Endothelial cell of umbilical vein (primary cell): Measurements from ENCODE around the gene ABHD4. TPM values are rescaled to one million over a fixed set of nuclear protein-coding genes. Genes with fewer than 3 reads are reported as not detected.

Source experiments
- Bru-seq: library from RNA; stranded (reverse); fragments of 400-500 nt; gene quantifications from one replicate; lab custom pipeline; 2021; lab: Mats Ljungman, UMichigan
- BruChase-seq, 2 experiments: library from RNA; stranded (reverse); fragments of 400-500 nt; gene quantifications; one replicate each; lab custom pipeline; 2021; lab: Mats Ljungman, UMichigan
- BruUV-seq: library from RNA; stranded (reverse); fragments of 400-500 nt; replicated peaks from 2 replicates; lab custom pipeline; 2021; lab: Mats Ljungman, UMichigan
- CTCF ChIA-PET: fragments of 300-600, 350-600 bp; sonication (Branson Sonifier 250); formaldehyde crosslinking; loops from one replicate; lab custom pipeline; 2021; ENCODE audit warnings: antibody characterized with exemption, inconsistent platforms; lab: Charles Lee
- POLR2A ChIA-PET: fragments of 300-600, 350-600 bp; sonication (Branson Sonifier 250); formaldehyde crosslinking; loops from one replicate; lab custom pipeline; 2021; ENCODE audit warnings: antibody characterized with exemption, inconsistent platforms; lab: Charles Lee
- DNase-seq: peaks from one replicate; pipeline ENCODE4 v3.0.0-alpha.2; 2011; ENCODE audit warnings: low read depth, low spot score
- FAIRE-seq: peaks from 2 replicates; lab custom pipeline; 2011; peaks lifted over from hg19 to GRCh38; lab: Jason Lieb, UNC
- H2AFZ ChIP-seq: 2 replicates; pipeline ENCODE4 v1.6.0; 2012; ENCODE audit warnings: low read depth, low read length, control low read depth, inconsistent platforms
- H3K27ac ChIP-seq: 2 replicates; pipeline ENCODE4 v1.5.1; 2011; ENCODE audit warnings: low read depth, mild to moderate bottlenecking, control low read depth, low read length, moderate library complexity; ENCODE audit not compliant: insufficient read depth
- H3K27me3 ChIP-seq, 2 experiments: 2 replicates each; pipeline versions ENCODE4 v1.6.0 to v1.6.1; 2011; ENCODE audit warnings: low read length in 2 of 2, mixed read lengths in 1 of 2; ENCODE audit not compliant: control insufficient read depth in 2 of 2, insufficient read depth in 2 of 2
- H3K36me3 ChIP-seq, 2 experiments: 2 replicates in 1 of 2; 3 replicates in 1 of 2; pipeline ENCODE4 v1.5.1; 2011; ENCODE audit warnings: low read length in 2 of 2, mild to moderate bottlenecking in 1 of 2, moderate library complexity in 1 of 2; ENCODE audit not compliant: control insufficient read depth in 2 of 2, insufficient read depth in 2 of 2; ENCODE audit errors: extremely low read depth in 1 of 2
- H3K4me1 ChIP-seq: 3 replicates; pipeline ENCODE4 v1.5.1; 2011; ENCODE audit warnings: mild to moderate bottlenecking, low read length; ENCODE audit not compliant: control insufficient read depth, insufficient read depth; ENCODE audit errors: extremely low read depth
- H3K4me2 ChIP-seq: 2 replicates; pipeline ENCODE4 v1.6.1; 2011; ENCODE audit warnings: low read length, control low read depth, mixed read lengths; ENCODE audit not compliant: insufficient read depth
- H3K4me3 ChIP-seq, 3 experiments: fragments of 200-600 bp in 1 of 3; sonication (generic), shearing (Covaris generic) in 1 of 3; replicated peaks in 1 of 3; 2 replicates each; pipeline ENCODE4 v1.5.1; 2011 to 2016; ENCODE audit warnings: control low read depth in 3 of 3, low read length in 3 of 3, mild to moderate bottlenecking in 2 of 3, inconsistent platforms in 1 of 3, low read depth in 1 of 3, moderate library complexity in 1 of 3; ENCODE audit not compliant: insufficient read depth in 1 of 3
- H3K79me2 ChIP-seq: 2 replicates; pipeline ENCODE4 v1.6.0; 2012; ENCODE audit warnings: low read length, inconsistent platforms; ENCODE audit not compliant: control insufficient read depth, insufficient read depth
- H3K9ac ChIP-seq: replicated peaks from 2 replicates; pipeline ENCODE3; 2011; ENCODE audit warnings: low read length, control low read depth; ENCODE audit not compliant: insufficient read depth; ENCODE audit errors: extremely low read depth
- H3K9me1 ChIP-seq: replicated peaks from 3 replicates; pipeline ENCODE4 v1.6.0; 2011; ENCODE audit warnings: mild to moderate bottlenecking, low read length; ENCODE audit not compliant: control insufficient read depth, insufficient read depth; ENCODE audit errors: extremely low read depth
- H3K9me3 ChIP-seq: replicated peaks from 2 replicates; pipeline ENCODE4 v1.5.1; 2012; ENCODE audit warnings: low read length, inconsistent platforms; ENCODE audit not compliant: control insufficient read depth, insufficient read depth
- H4K20me1 ChIP-seq: replicated peaks from 2 replicates; pipeline ENCODE3; 2011; ENCODE audit warnings: mild to moderate bottlenecking, low read length; ENCODE audit not compliant: control insufficient read depth, insufficient read depth; ENCODE audit errors: extremely low read depth
- EZH2 ChIP-seq: IDR thresholded peaks from 2 replicates; pipeline ENCODE4 v1.6.1; 2012; ENCODE audit warnings: borderline replicate concordance, low read depth, mild to moderate bottlenecking, moderate library complexity, low read length, inconsistent platforms; ENCODE audit not compliant: severe bottlenecking
- GATA2 ChIP-seq: IDR thresholded peaks from 2 replicates; pipeline ENCODE4 v1.7.0; 2011; ENCODE audit warnings: low read depth, mild to moderate bottlenecking, moderate library complexity, mixed read lengths, low read length; ENCODE audit not compliant: insufficient read length, insufficient read depth
- POLR2A ChIP-seq: IDR thresholded peaks from 2 replicates; pipeline ENCODE4 v1.6.1; 2012; ENCODE audit warnings: low read depth, mild to moderate bottlenecking, control low read depth, low read length
- POLR2AphosphoS5 ChIP-seq: IDR thresholded peaks from 2 replicates; pipeline ENCODE4 v1.6.1; 2012; ENCODE audit warnings: low read depth, mild to moderate bottlenecking, control low read depth, low read length, moderate library complexity; ENCODE audit not compliant: insufficient read depth
- dilution Hi-C: fragments of 300-500 bp; cut with MboI; formaldehyde crosslinking; loops from one replicate; pipeline ENCODE4 v1.15.0; 2019; ENCODE audit warnings: low sequenced_read_pairs; ENCODE audit not compliant: extremely low pct_ligation_motif_present
- intact Hi-C: fragments of 100-400 bp; cut with micrococcal nuclease; formaldehyde crosslinking; loops from one replicate; pipeline ENCODE4 v1.10.0; 2022
- long read RNA-seq: library from polyadenylated mRNA; stranded (forward); transcript quantifications from one replicate; pipeline ENCODE4 v2.0.0, GENCODE V29; 2021
- polyA minus RNA-seq, 3 experiments: library from RNA; depleted of rRNA, polyadenylated mRNA; stranded (reverse); fragments of >200 nt; gene quantifications; 1 replicate in 1 of 3; 2 replicates in 2 of 3; pipeline ENCODE4 v1.2.3, GENCODE V29; 2011
- polyA plus RNA-seq, 4 experiments: library from polyadenylated mRNA; depleted of rRNA in 3 of 4; stranded (reverse) in 3 of 4; unstranded in 1 of 4; fragments of >200 nt; gene quantifications; 2 replicates each; pipeline versions ENCODE4 v1.2.1 to v1.2.3, GENCODE V29; 2011 to 2012; ENCODE audit warnings: missing spikeins in 1 of 4
- total RNA-seq: library from RNA; stranded (reverse); gene quantifications from 2 replicates; pipeline ENCODE4 v1.2.3, GENCODE V29; 2021

Gene ABHD4, protein sequence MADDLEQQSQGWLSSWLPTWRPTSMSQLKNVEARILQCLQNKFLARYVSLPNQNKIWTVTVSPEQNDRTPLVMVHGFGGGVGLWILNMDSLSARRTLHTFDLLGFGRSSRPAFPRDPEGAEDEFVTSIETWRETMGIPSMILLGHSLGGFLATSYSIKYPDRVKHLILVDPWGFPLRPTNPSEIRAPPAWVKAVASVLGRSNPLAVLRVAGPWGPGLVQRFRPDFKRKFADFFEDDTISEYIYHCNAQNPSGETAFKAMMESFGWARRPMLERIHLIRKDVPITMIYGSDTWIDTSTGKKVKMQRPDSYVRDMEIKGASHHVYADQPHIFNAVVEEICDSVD
- total RNA-seq = 22.4 and 34.8 TPM in 2 replicates
- 45.5 and 50.7 TPM in 2 replicates for polyA plus RNA-seq
- 38.4 and 40.3 TPM in 2 replicates for polyA plus RNA-seq (2011; cell fraction: cytosol; rRNA removed)
- polyA plus RNA-seq (2011; cell fraction: nucleus; rRNA removed) = 29.8 and 32.5 TPM in 2 replicates
- polyA plus RNA-seq (2012) = 19.0 and 22.3 TPM in 2 replicates
- 37.4 and 42.0 TPM in 2 replicates for polyA minus RNA-seq
- 13.6 TPM for polyA minus RNA-seq (2011; cell fraction: cytosol; rRNA and poly(A)+ RNA removed)
- polyA minus RNA-seq (2011; cell fraction: nucleus; rRNA and poly(A)+ RNA removed) = 22.1 and 23.2 TPM in 2 replicates
- Bru-seq, nascent RNA = percentile 74 among the genes with signal in this experiment
- percentile 66 among the genes with signal in this experiment for BruChase-seq, experiment 1, labeled RNA remaining after a 6-hour chase
- BruChase-seq, experiment 2, labeled RNA remaining after a 2-hour chase = percentile 56 among the genes with signal in this experiment
- long read RNA-seq, transcript ABHD4-203 (7 exons, 3,366 nt) = major isoform, 32 of 46 reads
- long read RNA-seq, partial matches to known transcripts = 2 of 46 reads
- long read RNA-seq, other reads (novel, unspliced or antisense) = 12 of 46 reads

DNA sequence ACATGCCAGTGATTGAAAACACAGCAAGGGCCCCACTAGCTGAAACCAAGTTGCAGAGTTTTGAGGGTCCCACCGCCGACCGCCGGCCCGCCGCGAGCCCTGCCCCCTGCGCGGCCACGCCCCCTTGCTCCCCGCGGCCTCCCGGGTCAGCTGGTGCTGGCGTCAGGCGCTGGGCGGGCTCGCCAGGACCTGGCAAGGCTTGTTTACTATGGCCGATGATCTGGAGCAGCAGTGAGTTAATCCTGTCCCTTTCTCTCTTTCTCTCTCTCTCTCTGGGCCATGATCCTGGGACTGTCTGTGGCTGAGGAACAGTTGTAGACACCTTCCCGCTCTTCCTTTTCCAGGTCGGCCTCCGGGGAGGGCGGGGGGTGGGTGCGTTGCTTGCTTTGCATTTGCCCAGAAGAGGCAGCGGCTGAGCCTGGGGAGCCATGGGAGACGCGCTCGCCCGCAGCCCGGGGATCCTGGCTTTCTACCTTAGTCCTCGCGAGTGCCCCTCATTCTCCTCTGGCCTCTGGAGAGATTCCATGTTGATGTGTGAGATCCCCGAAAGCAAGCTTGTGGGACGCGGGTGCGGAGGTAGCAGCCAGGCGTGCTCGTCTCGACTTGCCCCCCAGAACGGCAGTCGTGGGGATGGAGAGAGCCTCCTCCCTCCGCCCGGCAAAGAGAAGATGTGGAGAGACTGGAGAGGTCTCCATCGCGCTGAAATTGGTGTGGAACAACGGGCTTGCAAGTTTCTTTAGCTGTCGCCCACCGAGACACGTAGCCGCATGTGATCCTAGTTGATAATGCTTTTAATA, at the start of gene ABHD4:
Gene ABHD4, plus strand, starts transcription at position 202 of the 797 bp plus-strand sequence. Its CDS starts 7 bp downstream, at position 209.
- CTCF ChIA-PET = interaction anchor here (0.9 to 4.2 kb wide), 13 partner anchors 10 to 257 kb away, joined by 3 to 45 read pairs (median 5); partner anchors contain the start of genes DAD1 and OXA1L
- Histone ChIP-seq H3K9me3 (no peaks in the 10 kb centered on the region), H2AFZ (peak within 1 kb of the TSS; percentile 95), H3K9ac (peak within 1 kb of the TSS; percentile 66), H3K9me1 (no peaks in the 10 kb centered on the region), H3K27me3 (peaks cover 0 to 5% of the 10 kb centered on the region in 2 experiments), H3K4me2 (peak within 1 kb of the TSS; percentile 86), H3K36me3 (peaks cover 3 to 8% of the 10 kb centered on the region in 2 experiments), H3K4me1 (peaks cover 14% of the 10 kb centered on the region), H3K27ac (peak within 1 kb of the TSS; percentile 53), H3K4me3 (peak within 1 kb of the TSS; percentile 56 to 68 (median 62)), H4K20me1 (no peaks in the 10 kb centered on the region), H3K79me2 (peaks cover 1% of the 10 kb centered on the region)
- DNase-seq (peak; percentile 79), FAIRE-seq (peak; percentile 82)
- POLR2A ChIA-PET = interaction anchor here (0.7 to 1.6 kb wide), 4 partner anchors 9 to 168 kb away, joined by 3 to 10 read pairs (median 6); partner anchors contain the start of genes DAD1 and OXA1L
- TF ChIP-seq POLR2AphosphoS5 (peak; percentile 35), GATA2 (no peak), POLR2A (peak; percentile 44), EZH2 (no peak)
- TSS peak; percentile 54 for BruUV-seq
- intact Hi-C loops (loop anchor here (1.0 kb wide), 3 partner anchors 9 to 55 kb away; partner anchors contain the start of gene DAD1), dilution Hi-C loops (no loop called here)
